Heart right ventricle (tissue), 16 donors: ENCODE results near the gene CRTAP. TPM values are rescaled to one million over a fixed set of nuclear protein-coding genes. Genes with fewer than 3 reads are reported as not detected.

Source experiments
- ATAC-seq, 8 donors: fragments of 200-7000 bp; cut with Tn5 transposase; one replicate each; pipeline ENCODE4 v1.9.1; 2020; ENCODE audit warnings: mild to moderate bottlenecking in 8 of 8, moderate library complexity in 8 of 8, moderate number of reproducible peaks in 1 of 8
- DNase-seq, 2 donors: peaks; one replicate each; pipeline ENCODE4 v3.0.0-alpha.2; 2020
- H3K27ac ChIP-seq, 10 donors: fragments of 200-600 bp; sonication (generic) in 2 of 10; one replicate each; pipeline versions ENCODE4 v1.5.0 to v1.8.0; 2020 to 2022; ENCODE audit warnings: mild to moderate bottlenecking in 3 of 10
- H3K27me3 ChIP-seq, 7 donors: fragments of 200-600 bp; one replicate each; pipeline ENCODE4 v1.8.0; 2021 to 2022; ENCODE audit warnings: mild to moderate bottlenecking in 2 of 7
- H3K36me3 ChIP-seq, 9 donors: fragments of 200-600 bp; sonication (generic) in 1 of 9; one replicate each; pipeline versions ENCODE4 v1.5.0 to v1.8.0; 2020 to 2022; ENCODE audit warnings: mild to moderate bottlenecking in 2 of 9
- H3K4me1 ChIP-seq, 9 donors: fragments of 200-600 bp; sonication (generic) in 1 of 9; one replicate each; pipeline versions ENCODE4 v1.5.0 to v1.8.0; 2020 to 2022; ENCODE audit warnings: mild to moderate bottlenecking in 4 of 9
- H3K4me3 ChIP-seq, 10 donors: fragments of 200-600 bp; sonication (generic) in 2 of 10; one replicate each; pipeline versions ENCODE4 v1.5.0 to v1.8.0; 2020 to 2022; ENCODE audit warnings: mild to moderate bottlenecking in 7 of 10, moderate library complexity in 2 of 10
- H3K9me3 ChIP-seq, 11 donors: fragments of 200-600 bp in 10 of 11; sonication (generic) in 2 of 11; one replicate each; pipeline versions ENCODE4 v1.5.0 to v1.8.0; 2013 to 2022; ENCODE audit warnings: mild to moderate bottlenecking in 2 of 11, control low read depth in 1 of 11, moderate library complexity in 1 of 11
- WGBS, 2 donors: extraction: QIAGEN DNeasy Blood & Tissue Kit; methylation state at CpG; one replicate each; pipeline ENCODE4 v1.1.7; 2013; ENCODE audit warnings: inconsistent platforms in 1 of 2; 5-methylcytosine and 5-hydroxymethylcytosine counted together
- intact Hi-C, 10 donors: fragments of 100-400 bp; cut with DNase I; formaldehyde crosslinking; loops; one replicate each; pipeline versions ENCODE4 v1.11.1 to v1.14.2; 2022
- polyA plus RNA-seq, 2 donors: library from polyadenylated mRNA; stranded (reverse); fragments of 200-250 nt; gene quantifications; one replicate each; pipeline ENCODE4 v1.2.3, GENCODE V29; 2013
- total RNA-seq, 10 donors: library from RNA; stranded (reverse); fragmentation: NEBNext Ultra II Directional in 3 of 10; extraction: Animal tissue kit (Norgen Biotek cat#: 25700) in 3 of 10; gene quantifications; one replicate each; pipeline versions ENCODE4 v1.2.1 to v1.2.4, GENCODE V29; 2021 to 2023
- TF ChIP-seq, protein P1 (sequence below), 9 donors: fragments of 200-600 bp; sonication (generic) in 2 of 9; IDR thresholded peaks; one replicate each; pipeline versions ENCODE4 v1.5.0 to v1.8.0; 2021 to 2022; ENCODE audit warnings: antibody characterized with exemption in 9 of 9, mild to moderate bottlenecking in 5 of 9, moderate library complexity in 1 of 9
- donor health status: Arrhythmogenic right ventricular cardiomyopathy.
- donor health status: ischemic (EF 13 %, LVEDD 7.1; RV severe dilation, severe dysfunction).
- donor health status: healthy with polysubstance abuse.
- donor health status: DM: no; HTN: yes; CAD: no.
- donor health status: DM: no; HTN: no; CAD: no.
- donor health status: ischemic (EF 25% LVEDD 6.9; RV normal size, moderate dysfunction).
- donor health status: ischemic (EF 25% LVEDD 5.7; RV mildly dilated, moderate dysfunction).
- donor health status: healthy.
- donor health status: DM: yes; HTN: yes; CAD: no.
- donor health status: Ischemic cardiomyopathy.
- donor health status: ischemic (EF 35%, LVEDD 5.7; RV mildly dilated, moderate dysfunction).
- donor health status: nonischemic (EF 11% LVEDD 7.7; RV severe dilation, severe dysfunction).
- donor health status: DM: yes; HTN: yes; CAD: no.
- donor health status: PGD.
- donor health status: ischemic (EF 29% LVEDD 5.4; RV normal size, mild dysfunction).
- donor health status: nonischemic (EF 23%, LVEDD 6.1; RV moderate dilation, normal function).

Gene CRTAP
- total and polyA plus RNA-seq, 12 donors, result 17.5 to 120 (median 87.2) TPM

DNA sequence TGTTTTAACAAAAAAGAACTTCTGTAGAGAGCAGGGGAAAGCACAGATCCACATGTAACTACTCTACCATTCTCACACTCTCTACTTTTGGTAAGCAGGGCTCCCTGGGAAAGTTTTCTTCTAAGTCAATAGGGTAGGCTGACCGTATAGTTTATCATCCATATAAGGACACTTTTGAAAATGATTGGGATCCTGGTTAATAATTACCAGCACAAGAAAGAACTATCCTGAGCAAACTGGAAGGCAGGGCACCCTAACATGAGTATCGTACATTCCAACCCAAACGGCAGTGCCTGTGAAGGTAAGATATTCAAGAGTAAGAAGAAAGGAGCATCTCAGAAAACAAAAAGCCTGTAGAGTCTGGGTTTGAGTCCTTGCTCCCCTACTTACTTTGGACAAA is 82.7 kb downstream of the CRTAP start:
- intact Hi-C loops, result no loop called here
- no peaks in the 10 kb centered on the region for H3K36me3 ChIP-seq

More for the DNA sequence above, 82.7 kb downstream of the CRTAP start:
- TF ChIP-seq, protein P1, sequence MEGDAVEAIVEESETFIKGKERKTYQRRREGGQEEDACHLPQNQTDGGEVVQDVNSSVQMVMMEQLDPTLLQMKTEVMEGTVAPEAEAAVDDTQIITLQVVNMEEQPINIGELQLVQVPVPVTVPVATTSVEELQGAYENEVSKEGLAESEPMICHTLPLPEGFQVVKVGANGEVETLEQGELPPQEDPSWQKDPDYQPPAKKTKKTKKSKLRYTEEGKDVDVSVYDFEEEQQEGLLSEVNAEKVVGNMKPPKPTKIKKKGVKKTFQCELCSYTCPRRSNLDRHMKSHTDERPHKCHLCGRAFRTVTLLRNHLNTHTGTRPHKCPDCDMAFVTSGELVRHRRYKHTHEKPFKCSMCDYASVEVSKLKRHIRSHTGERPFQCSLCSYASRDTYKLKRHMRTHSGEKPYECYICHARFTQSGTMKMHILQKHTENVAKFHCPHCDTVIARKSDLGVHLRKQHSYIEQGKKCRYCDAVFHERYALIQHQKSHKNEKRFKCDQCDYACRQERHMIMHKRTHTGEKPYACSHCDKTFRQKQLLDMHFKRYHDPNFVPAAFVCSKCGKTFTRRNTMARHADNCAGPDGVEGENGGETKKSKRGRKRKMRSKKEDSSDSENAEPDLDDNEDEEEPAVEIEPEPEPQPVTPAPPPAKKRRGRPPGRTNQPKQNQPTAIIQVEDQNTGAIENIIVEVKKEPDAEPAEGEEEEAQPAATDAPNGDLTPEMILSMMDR (IDR thresholded peaks at IDR 0.05), result no peak
- no peaks in the 10 kb centered on the region for H3K4me1 ChIP-seq
- no peaks in the 10 kb centered on the region for H3K9me3 ChIP-seq
- DNase-seq (no peak), ATAC-seq (no peak)
- peaks cover 0 to 3% (median 0%) of the 10 kb centered on the region in 7 donors for H3K27me3 ChIP-seq
- no peak overlapping the region for H3K4me3 ChIP-seq
- no peak overlapping the region for H3K27ac ChIP-seq
- 78 to 87% methylated on average over 3 of the region's 3 CpGs for WGBS, 2 donors

Other genes with a start within 250 kb of the CRTAP start
- 1 to 10 TPM in 1 of 10 donors, under 1 TPM in 5, not detected in 4; 0.11 to 1.2 (median 0.12) TPM for gene CCR4, start 162.4 kb upstream of the CRTAP start, total RNA-seq
- under 1 TPM in 1 of 2 donors, not detected in 1; 0.01 TPM for gene CCR4, start 162.4 kb upstream of the CRTAP start, polyA plus RNA-seq
- gene GLB1, start 16.9 kb upstream of the CRTAP start, total RNA-seq, result 10 to 100 TPM; 18.1 to 32.9 (median 20.7) TPM
- gene GLB1, start 16.9 kb upstream of the CRTAP start, polyA plus RNA-seq, result 10 to 100 TPM in 1 of 2 donors, 1 to 10 TPM in 1; 4.0 to 13.4 TPM
- 1 to 10 TPM; 3.2 to 7.4 (median 4.7) TPM for gene TMPPE, start 16.9 kb upstream of the CRTAP start, total RNA-seq
- under 1 TPM; 0.29 to 0.59 TPM for gene TMPPE, start 16.9 kb upstream of the CRTAP start, polyA plus RNA-seq
- gene SUSD5, start 104.8 kb downstream of the CRTAP start, total RNA-seq, result 10 to 100 TPM in 1 of 10 donors, 1 to 10 TPM in 4, under 1 TPM in 5; 0.28 to 12.9 (median 1.0) TPM
- 1 to 10 TPM in 1 of 2 donors, under 1 TPM in 1; 0.88 to 1.0 TPM for gene SUSD5, start 104.8 kb downstream of the CRTAP start, polyA plus RNA-seq
- gene FBXL2, start 163.4 kb downstream of the CRTAP start, total RNA-seq, result 1 to 10 TPM in 9 of 10 donors, under 1 TPM in 1; 0.87 to 3.6 (median 2.2) TPM
- 1 to 10 TPM; 1.6 to 1.7 TPM for gene FBXL2, start 163.4 kb downstream of the CRTAP start, polyA plus RNA-seq